Endothelial cell of umbilical vein (primary cell): ENCODE data around the gene CACNA2D1. TPM values are rescaled to one million over a fixed set of nuclear protein-coding genes. Genes with fewer than 3 reads are reported as not detected.

ENCODE experiments used
- BruUV-seq: library from RNA; stranded (reverse); fragments of 400-500 nt; replicated peaks from 2 replicates; lab custom pipeline; 2021; lab: Mats Ljungman, UMichigan
- CTCF ChIA-PET: fragments of 300-600, 350-600 bp; sonication (Branson Sonifier 250); formaldehyde crosslinking; loops from one replicate; lab custom pipeline; 2021; ENCODE audit warnings: antibody characterized with exemption, inconsistent platforms; lab: Charles Lee
- POLR2A ChIA-PET: fragments of 300-600, 350-600 bp; sonication (Branson Sonifier 250); formaldehyde crosslinking; loops from one replicate; lab custom pipeline; 2021; ENCODE audit warnings: antibody characterized with exemption, inconsistent platforms; lab: Charles Lee
- DNase-seq: peaks from one replicate; pipeline ENCODE4 v3.0.0-alpha.2; 2011; ENCODE audit warnings: low read depth, low spot score
- FAIRE-seq: peaks from 2 replicates; lab custom pipeline; 2011; peaks lifted over from hg19 to GRCh38; lab: Jason Lieb, UNC
- H2AFZ ChIP-seq: 2 replicates; pipeline ENCODE4 v1.6.0; 2012; ENCODE audit warnings: low read depth, low read length, control low read depth, inconsistent platforms
- H3K27ac ChIP-seq: 2 replicates; pipeline ENCODE4 v1.5.1; 2011; ENCODE audit warnings: low read depth, mild to moderate bottlenecking, control low read depth, low read length, moderate library complexity; ENCODE audit not compliant: insufficient read depth
- H3K27me3 ChIP-seq, 2 experiments: 2 replicates each; pipeline versions ENCODE4 v1.6.0 to v1.6.1; 2011; ENCODE audit warnings: low read length in 2 of 2, mixed read lengths in 1 of 2; ENCODE audit not compliant: control insufficient read depth in 2 of 2, insufficient read depth in 2 of 2
- H3K36me3 ChIP-seq, 2 experiments: 2 replicates in 1 of 2; 3 replicates in 1 of 2; pipeline ENCODE4 v1.5.1; 2011; ENCODE audit warnings: low read length in 2 of 2, mild to moderate bottlenecking in 1 of 2, moderate library complexity in 1 of 2; ENCODE audit not compliant: control insufficient read depth in 2 of 2, insufficient read depth in 2 of 2; ENCODE audit errors: extremely low read depth in 1 of 2
- H3K4me1 ChIP-seq: 3 replicates; pipeline ENCODE4 v1.5.1; 2011; ENCODE audit warnings: mild to moderate bottlenecking, low read length; ENCODE audit not compliant: control insufficient read depth, insufficient read depth; ENCODE audit errors: extremely low read depth
- H3K4me2 ChIP-seq: 2 replicates; pipeline ENCODE4 v1.6.1; 2011; ENCODE audit warnings: low read length, control low read depth, mixed read lengths; ENCODE audit not compliant: insufficient read depth
- H3K4me3 ChIP-seq, 3 experiments: fragments of 200-600 bp in 1 of 3; sonication (generic), shearing (Covaris generic) in 1 of 3; replicated peaks in 1 of 3; 2 replicates each; pipeline ENCODE4 v1.5.1; 2011 to 2016; ENCODE audit warnings: control low read depth in 3 of 3, low read length in 3 of 3, mild to moderate bottlenecking in 2 of 3, inconsistent platforms in 1 of 3, low read depth in 1 of 3, moderate library complexity in 1 of 3; ENCODE audit not compliant: insufficient read depth in 1 of 3
- H3K79me2 ChIP-seq: 2 replicates; pipeline ENCODE4 v1.6.0; 2012; ENCODE audit warnings: low read length, inconsistent platforms; ENCODE audit not compliant: control insufficient read depth, insufficient read depth
- H3K9ac ChIP-seq: replicated peaks from 2 replicates; pipeline ENCODE3; 2011; ENCODE audit warnings: low read length, control low read depth; ENCODE audit not compliant: insufficient read depth; ENCODE audit errors: extremely low read depth
- H3K9me1 ChIP-seq: replicated peaks from 3 replicates; pipeline ENCODE4 v1.6.0; 2011; ENCODE audit warnings: mild to moderate bottlenecking, low read length; ENCODE audit not compliant: control insufficient read depth, insufficient read depth; ENCODE audit errors: extremely low read depth
- H3K9me3 ChIP-seq: replicated peaks from 2 replicates; pipeline ENCODE4 v1.5.1; 2012; ENCODE audit warnings: low read length, inconsistent platforms; ENCODE audit not compliant: control insufficient read depth, insufficient read depth
- H4K20me1 ChIP-seq: replicated peaks from 2 replicates; pipeline ENCODE3; 2011; ENCODE audit warnings: mild to moderate bottlenecking, low read length; ENCODE audit not compliant: control insufficient read depth, insufficient read depth; ENCODE audit errors: extremely low read depth
- CTCF ChIP-seq, 2 donors: IDR thresholded peaks; 1 replicate in 1 of 2; 2 replicates in 1 of 2; pipeline ENCODE4 v1.5.1; 2011; ENCODE audit warnings: low read length in 2 of 2, mild to moderate bottlenecking in 2 of 2, moderate library complexity in 2 of 2, control low read depth in 1 of 2, inconsistent platforms in 1 of 2, low read depth in 1 of 2; ENCODE audit not compliant: insufficient read depth in 1 of 2; ENCODE audit errors: extremely low read depth in 1 of 2
- EZH2 ChIP-seq: IDR thresholded peaks from 2 replicates; pipeline ENCODE4 v1.6.1; 2012; ENCODE audit warnings: borderline replicate concordance, low read depth, mild to moderate bottlenecking, moderate library complexity, low read length, inconsistent platforms; ENCODE audit not compliant: severe bottlenecking
- FOS ChIP-seq: IDR thresholded peaks from 2 replicates; pipeline ENCODE4 v1.6.1; 2011; ENCODE audit warnings: mild to moderate bottlenecking, low read length, moderate library complexity, borderline replicate concordance; ENCODE audit not compliant: insufficient read depth
- JUN ChIP-seq: IDR thresholded peaks from 2 replicates; pipeline ENCODE4 v1.6.1; 2011; ENCODE audit warnings: borderline replicate concordance, low read depth; ENCODE audit not compliant: insufficient read length, insufficient read depth
- MAX ChIP-seq: IDR thresholded peaks from 2 replicates; pipeline ENCODE4 v1.6.1; 2011; ENCODE audit not compliant: insufficient read depth, insufficient read length
- POLR2AphosphoS5 ChIP-seq: IDR thresholded peaks from 2 replicates; pipeline ENCODE4 v1.6.1; 2012; ENCODE audit warnings: low read depth, mild to moderate bottlenecking, control low read depth, low read length, moderate library complexity; ENCODE audit not compliant: insufficient read depth
- dilution Hi-C: fragments of 300-500 bp; cut with MboI; formaldehyde crosslinking; loops from one replicate; pipeline ENCODE4 v1.15.0; 2019; ENCODE audit warnings: low sequenced_read_pairs; ENCODE audit not compliant: extremely low pct_ligation_motif_present
- intact Hi-C: fragments of 100-400 bp; cut with micrococcal nuclease; formaldehyde crosslinking; loops from one replicate; pipeline ENCODE4 v1.10.0; 2022
- polyA plus RNA-seq, 4 experiments: library from polyadenylated mRNA; depleted of rRNA in 3 of 4; stranded (reverse) in 3 of 4; unstranded in 1 of 4; fragments of >200 nt; gene quantifications; 2 replicates each; pipeline versions ENCODE4 v1.2.1 to v1.2.3, GENCODE V29; 2011 to 2012; ENCODE audit warnings: missing spikeins in 1 of 4
- total RNA-seq: library from RNA; stranded (reverse); gene quantifications from 2 replicates; pipeline ENCODE4 v1.2.3, GENCODE V29; 2021

The CACNA2D1 gene
- total and polyA plus RNA-seq, 2 donors (not counting 3 experiments of a cell fraction or from before 2014, with no cell fraction given): 4.1 to 38.6 TPM

- Histone ChIP-seq H3K9ac (peak overlapping the region; percentile 73), H3K9me3 (no peaks in the 10 kb centered on the region), H3K9me1 (no peaks in the 10 kb centered on the region), H3K4me3 (no peak overlapping the region), H3K36me3 (no peaks in the 10 kb centered on the region), H3K79me2 (no peaks in the 10 kb centered on the region), H3K27me3 (no peaks in the 10 kb centered on the region), H3K4me1 (peaks cover 25% of the 10 kb centered on the region), H3K4me2 (peak overlapping the region; percentile 67), H3K27ac (peak overlapping the region; percentile 94), H2AFZ (no peak overlapping the region), H4K20me1 (no peaks in the 10 kb centered on the region)
- DNase-seq: no peak
- no TSS peak for BruUV-seq
- CTCF ChIA-PET: no interaction called here
- intact Hi-C loops: no loop called here
- no peak for FAIRE-seq
- POLR2A ChIA-PET: no interaction called here
- dilution Hi-C loops: no loop called here
- TF ChIP-seq POLR2AphosphoS5 (no peak), EZH2 (no peak), CTCF (IDR thresholded peaks at IDR 0.05; ENCODE audit: extremely low read depth in 1 of 2, insufficient read depth in 1 of 2, low read depth in 1 of 2, low read length in 2 of 2) (no peak)
These were observed 333.3 kb downstream of the CACNA2D1 start for GRCh38 chr7:82110146-82110840.

- intact Hi-C loops (loop anchor here (2.0 to 10.0 kb wide), 4 partner anchors 64 to 486 kb away; no protein-coding TSS in a partner anchor), dilution Hi-C loops (no loop called here)
- Histone ChIP-seq H3K4me3 (no peak overlapping the region), H3K79me2 (no peaks in the 10 kb centered on the region), H3K9me3 (no peaks in the 10 kb centered on the region), H3K9ac (peak overlapping the region; percentile 73), H3K9me1 (no peaks in the 10 kb centered on the region), H3K27ac (peak overlapping the region; percentile 94), H3K4me2 (peak overlapping the region; percentile 67), H3K4me1 (peaks cover 27% of the 10 kb centered on the region), H3K36me3 (no peaks in the 10 kb centered on the region), H2AFZ (no peak overlapping the region), H4K20me1 (no peaks in the 10 kb centered on the region), H3K27me3 (no peaks in the 10 kb centered on the region)
- TF ChIP-seq FOS (peak; percentile 66), CTCF (IDR thresholded peaks at IDR 0.05; ENCODE audit: extremely low read depth in 1 of 2, insufficient read depth in 1 of 2, low read depth in 1 of 2, low read length in 2 of 2) (no peak), JUN (peak; percentile 90), MAX (no peak)
- ChIA-PET POLR2A (no interaction called here), CTCF (interaction anchor here (0.7 to 1.7 kb wide), 4 partner anchors 21 to 125 kb away, joined by 3 to 4 read pairs (median 3); no protein-coding TSS in a partner anchor)
- DNase-seq (peak; percentile 88), FAIRE-seq (peak; percentile 47)
- BruUV-seq: no TSS peak
These were observed 334.3 kb downstream of the CACNA2D1 start for GRCh38 chr7:82109288-82109687.
